ENCODE results near the gene SLCO2B1.

DNA sequence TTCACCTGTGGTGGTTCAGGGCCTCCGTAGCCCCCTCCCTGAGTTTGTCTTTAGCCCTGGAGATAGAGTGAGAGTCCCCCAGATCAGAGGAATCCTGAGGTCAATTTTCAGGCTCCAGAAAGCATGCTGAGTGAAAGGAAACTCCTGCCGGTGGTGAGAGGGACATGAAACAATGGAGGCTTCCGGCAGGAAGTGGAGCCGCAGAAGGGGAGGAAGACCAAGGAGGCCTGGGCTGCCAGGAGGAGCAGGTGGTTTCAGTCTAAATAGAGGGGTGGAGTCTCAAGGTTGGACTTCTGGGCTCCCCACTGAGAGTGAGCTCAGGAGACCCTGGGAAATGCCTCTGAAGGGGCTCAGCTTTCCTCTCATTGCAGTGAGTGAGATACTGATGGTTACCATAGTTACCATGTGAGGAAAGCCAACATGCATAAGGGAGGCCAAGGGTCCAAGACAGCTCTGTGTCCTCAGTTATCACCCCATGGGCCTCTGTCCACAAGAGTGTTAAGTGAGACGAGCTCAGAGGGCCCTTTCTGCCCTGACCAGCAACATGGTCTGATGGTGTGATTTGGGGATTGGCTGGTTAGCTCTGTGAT, 10.7 kb downstream of the SLCO2B1 start:
- TF ChIP-seq CTCF (IDR thresholded peaks at IDR 0.05; ENCODE audit: low read depth, low read length, missing input control) (no peak), RXRA (IDR thresholded peaks at IDR 0.05) (no peak), JUND (IDR thresholded peaks at IDR 0.05) (no peak), EGR1 (IDR thresholded peaks at IDR 0.05; ENCODE audit: low read depth in 2 of 2) (no peak), SP1 (IDR thresholded peaks at IDR 0.05) (no peak), RAD21 (IDR thresholded peaks at IDR 0.05) (no peak), GABPA (IDR thresholded peaks at IDR 0.05 in 1 of 2, conservative IDR thresholded peaks at IDR 0.05 in 1 of 2) (no peak)

Data from liver (tissue), 3 donors.